ENCODE measurements around the gene PRKCA.
"Not testable (repeated sequence)": the region's sequence is repeated elsewhere in the genome, so short reads cannot be mapped to it uniquely, and the experiment has no call there.

The PRKCA gene

DNA sequence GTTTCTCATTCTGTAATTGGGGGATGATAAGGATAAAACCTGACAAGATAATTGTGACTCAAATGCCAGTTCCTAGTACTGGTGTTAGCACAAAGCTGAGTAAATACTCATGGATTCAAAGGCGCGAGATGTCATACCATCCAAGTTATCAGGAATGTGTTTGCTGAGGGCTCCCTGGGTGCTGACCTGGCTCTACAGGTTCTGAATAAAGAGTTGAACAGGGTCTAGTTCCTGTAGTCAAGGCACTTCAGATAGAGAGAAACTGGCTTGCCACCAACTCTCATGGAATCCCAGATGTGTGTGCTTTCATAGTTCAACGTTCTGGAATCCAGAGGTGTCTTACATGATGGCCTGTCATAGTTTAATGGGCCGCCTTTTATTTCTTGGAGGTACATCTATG lies 141.6 kb downstream of the PRKCA start:
- no peak for DNase-seq

DNA sequence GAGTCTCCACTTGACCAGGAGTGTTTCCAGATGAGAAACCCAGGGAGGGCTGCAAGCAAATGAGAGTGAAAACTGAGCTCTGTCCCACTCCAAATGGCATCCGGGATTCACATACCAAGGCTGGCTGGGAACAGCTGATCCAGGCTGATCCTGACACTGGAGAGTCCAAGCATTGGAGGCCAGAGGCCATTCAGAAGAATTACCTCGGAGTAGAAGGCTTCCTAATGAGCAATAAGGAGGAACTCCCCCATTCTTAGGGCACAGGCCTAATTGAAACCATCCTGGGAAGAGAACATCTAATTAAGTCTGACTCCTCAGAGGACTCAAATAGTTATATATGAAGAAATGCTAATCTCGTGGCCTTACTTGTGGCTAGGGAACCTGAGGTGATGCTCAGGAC lies 142.8 kb downstream of the PRKCA start:
- no peak for DNase-seq

DNA sequence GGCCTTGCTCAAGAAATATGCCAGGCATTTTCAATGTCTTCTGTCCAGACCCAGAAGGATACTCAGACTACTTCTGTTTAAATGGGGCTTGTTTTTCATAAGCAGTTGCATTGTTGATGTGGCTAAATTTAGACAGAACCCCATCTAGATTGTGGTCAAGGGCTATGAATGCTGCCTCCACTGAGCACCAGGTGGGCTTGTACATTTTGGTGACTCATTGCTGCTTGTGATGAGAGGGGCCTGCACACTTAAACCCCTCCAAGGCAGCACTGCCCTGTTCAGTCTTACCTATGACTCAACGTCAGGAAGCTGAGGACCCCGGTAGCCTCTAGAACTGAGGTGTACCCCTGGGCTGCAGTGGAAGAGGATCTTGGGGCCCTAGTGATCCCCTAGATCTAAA lies 144.0 kb downstream of the PRKCA start:
- no peak for DNase-seq

DNA sequence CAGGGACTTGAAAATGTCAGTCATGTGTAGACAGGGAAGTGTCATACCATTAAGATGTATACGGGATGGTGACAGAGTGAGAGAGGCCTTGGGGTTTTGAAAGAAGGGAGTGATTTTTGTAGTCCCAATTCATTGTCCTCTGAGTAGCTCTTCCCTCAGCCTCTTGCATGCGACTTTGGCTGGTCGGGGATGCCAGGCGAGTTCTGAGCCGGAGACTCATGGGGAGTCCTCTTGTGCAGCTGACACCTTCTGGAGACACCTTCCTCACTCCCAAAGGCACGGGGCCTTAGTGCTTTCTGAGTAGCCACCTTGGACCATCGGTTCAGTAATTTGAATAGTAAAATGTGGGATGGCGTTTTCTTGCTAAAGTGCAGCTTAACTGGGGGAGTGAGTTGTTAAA lies 144.7 kb downstream of the PRKCA start:
- DNase-seq, result no peak

DNA sequence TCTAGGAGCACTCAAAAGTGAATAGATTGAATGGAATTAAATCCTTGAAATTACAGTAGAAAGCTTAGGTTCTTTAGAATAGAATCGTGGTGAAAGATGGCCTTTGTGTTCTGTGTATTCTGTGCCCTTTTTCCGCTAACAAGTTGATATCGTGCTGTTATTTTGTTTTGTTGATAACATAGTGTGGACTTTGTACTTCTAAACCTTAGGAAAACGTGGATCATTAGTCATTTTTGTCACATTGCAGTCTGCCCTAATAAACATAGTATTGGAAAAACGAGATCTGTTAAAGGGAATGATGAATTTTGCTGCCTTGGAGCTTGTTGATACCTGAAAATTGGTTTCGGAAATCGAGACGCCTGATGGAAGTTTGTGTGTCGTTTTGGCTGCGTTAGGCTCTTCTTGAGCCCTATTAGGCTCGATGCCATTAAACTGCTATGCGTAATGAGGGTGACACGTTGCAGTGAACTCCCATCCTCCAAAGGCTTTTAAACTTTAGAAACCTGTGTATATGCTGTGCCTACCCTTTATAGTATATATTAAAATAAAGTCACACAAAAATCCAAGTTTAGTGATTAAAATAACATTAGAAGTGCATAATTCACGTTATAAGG lies 145.7 kb downstream of the PRKCA start:
- DNase-seq, result no peak

DNA sequence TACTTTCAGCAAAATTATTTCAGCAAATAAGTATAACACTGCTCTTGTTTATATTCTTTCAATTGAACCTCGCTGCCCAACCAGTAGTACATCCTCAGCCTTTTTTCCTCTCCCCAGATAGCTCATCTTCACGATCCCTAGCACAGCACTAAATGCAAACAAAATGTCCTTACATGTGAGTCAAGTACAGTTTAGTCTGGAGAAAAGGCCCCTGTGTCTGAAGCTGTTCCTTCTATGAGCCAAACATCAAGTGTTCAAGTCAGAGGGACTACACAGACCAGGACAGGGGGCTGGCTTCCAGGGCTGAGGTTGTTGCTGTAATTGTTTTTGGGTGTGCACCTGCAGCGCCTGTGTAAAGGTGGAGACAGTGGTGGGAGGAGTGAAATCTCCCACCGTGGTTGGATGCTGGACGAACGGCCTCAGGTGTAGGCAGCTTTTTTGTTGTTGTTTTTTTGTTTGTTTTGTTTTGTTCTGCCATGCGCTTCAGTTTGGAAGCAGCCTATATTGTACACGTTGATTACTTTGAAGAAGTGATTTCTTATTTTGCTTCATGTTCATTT lies 147.1 kb downstream of the PRKCA start:
- no peak for DNase-seq

DNA sequence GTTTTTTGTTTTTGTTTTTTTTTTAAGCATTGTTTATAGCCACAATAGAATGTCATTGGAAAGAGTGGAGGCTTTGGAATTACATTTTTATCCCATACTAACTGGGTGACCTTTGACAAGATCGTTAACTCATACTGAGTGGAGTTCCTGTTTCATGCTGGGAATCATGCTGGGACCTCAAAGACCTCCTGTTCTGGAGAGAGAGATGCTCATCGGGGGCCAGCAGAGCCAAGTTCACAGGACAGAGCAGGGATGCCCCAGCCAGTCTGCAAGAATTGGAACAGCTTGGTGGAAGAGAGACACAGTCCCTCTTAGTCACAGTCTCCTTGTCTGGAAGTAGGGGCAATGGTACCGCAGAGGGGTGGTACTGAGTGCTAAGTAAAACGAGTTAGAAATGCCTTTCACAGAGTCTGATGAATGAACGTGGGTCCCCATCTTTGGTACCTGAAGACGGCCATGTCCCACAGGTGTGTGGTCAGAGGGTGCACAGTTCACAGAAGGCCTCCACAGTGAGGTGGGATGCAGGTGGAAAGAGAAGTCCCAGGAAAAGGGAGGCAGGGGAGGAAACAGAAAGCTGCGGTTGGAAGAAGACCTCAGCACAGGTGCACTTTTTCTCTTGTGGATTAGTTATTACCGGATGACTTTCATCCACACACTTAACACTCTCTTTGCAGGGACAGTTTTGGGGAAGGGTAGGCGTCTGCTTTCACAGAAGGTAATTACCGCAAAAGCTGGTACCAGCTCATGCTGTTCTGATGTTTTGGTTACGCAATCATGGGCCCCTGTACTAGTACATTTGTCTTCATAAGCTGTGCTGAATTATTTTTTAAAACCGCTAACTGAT lies 147.8 kb downstream of the PRKCA start:
- no peak for DNase-seq

DNA sequence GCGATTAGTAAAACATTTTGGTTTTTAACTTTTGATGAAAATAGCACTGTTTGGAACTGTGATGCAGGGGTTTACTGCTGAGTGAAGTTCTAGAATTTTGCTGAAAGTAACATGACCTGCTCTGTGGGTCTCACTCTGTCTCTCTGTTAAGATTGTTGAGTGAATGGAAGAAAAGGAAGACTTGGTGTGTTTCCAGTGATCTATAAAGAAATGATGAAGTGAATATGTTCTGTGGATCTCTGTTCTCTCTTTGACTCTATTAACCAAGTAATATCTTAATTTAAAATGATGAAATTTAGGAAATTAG lies 148.4 kb downstream of the PRKCA start:
- no peak for DNase-seq

DNA sequence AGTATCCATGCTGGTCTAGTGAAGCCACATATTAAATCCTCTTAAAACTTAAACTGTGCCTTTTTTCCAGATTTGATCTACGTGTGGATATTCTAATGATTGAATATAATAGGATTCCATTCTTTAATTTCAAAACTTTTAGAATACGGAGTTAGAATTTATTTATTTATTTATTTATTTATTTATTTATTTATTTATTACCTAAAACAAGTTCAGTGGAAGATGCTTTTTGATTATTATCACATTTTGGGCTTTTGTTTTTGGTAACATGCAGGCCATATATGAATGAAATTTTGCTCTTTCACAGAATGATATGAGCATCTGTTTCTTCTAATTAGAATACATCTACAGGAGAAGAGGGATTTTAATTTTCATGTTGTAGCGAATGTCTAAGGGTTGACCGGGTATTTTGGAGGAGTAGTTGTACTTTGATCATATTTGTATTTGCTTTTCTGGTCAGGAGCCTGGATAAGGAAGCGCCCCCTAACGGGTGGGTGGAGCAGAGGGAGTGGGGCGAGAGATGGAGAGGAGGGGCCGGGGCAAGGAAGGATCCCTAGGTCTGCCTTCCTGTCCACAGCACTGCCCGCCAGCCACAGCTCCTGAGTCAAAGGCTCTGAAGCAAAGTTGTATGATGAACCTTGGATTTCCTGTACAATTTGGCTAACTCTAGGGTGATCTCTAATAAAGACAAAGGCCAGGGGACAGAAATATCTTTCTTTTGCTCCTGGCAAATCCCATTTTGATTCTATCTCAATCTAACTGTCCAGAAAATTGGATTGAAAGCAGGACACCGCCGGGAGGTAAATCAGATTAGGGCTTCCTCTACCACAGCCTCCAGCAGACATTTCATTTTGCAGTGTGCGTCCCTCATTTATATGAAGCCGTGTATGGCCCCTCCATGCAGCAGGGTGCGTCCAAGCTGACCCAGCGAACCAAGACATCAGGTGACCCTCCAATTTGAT lies 149.1 kb downstream of the PRKCA start:
- DNase-seq, result no peak

DNA sequence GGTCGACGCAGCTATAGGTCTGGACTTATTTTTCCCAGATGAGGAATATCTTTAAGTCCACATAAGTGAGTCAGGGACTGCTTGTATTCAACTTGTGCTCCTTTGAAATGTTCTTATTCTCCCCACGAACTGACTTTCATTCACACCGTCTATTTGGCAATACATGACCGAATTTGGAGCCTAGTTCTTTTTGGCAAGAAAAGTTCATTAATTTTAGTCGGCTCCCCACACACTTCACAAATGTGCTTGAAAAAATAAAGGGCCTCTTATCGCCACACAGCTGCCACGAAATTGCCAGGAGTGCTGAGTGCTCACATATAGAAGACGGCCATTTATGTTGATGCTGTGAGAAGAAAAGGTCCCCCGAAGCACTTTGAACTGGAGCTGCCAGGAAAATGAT lies 152.6 kb downstream of the PRKCA start:
- DNase-seq, result no peak

DNA sequence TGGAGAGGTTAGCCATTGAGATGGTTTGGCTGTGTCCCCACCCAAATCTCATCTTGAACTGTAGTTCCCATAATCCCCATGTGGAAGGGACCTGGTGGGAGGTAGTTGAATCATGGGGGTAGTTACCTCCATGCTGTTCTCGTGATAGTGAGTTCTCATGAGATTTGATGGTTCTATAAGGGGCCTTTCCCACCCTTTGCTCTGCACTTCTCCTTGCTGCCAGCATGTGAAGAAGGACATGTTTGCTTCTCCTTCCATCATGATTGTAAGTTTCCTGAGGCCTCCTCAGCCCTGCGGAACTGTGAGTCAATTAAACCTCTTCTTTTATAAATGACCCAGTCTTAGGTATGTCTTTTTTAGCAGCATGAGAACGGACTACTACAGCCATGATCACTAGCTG lies 155.1 kb downstream of the PRKCA start:
- DNase-seq, result not testable (repeated sequence)

DNA sequence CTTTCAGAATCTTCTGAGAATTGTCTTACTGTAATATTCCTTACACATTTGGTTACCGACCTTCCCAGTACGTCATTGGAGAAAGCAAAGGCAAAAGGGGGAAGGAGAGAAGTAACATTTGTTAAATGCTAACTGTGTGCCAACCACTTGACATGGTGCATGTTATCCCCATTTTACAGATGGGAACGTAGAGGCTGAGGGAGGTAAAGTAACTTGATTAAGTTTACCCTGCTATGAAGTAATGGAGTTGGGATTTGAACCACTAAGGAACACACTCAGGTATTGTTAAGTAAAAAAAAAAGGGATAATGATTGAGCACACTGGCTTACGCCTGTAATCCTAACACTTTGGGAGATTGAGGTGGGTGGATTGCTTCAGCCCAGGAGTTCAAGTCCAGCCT lies 156.4 kb downstream of the PRKCA start:
- DNase-seq, result no peak

DNA sequence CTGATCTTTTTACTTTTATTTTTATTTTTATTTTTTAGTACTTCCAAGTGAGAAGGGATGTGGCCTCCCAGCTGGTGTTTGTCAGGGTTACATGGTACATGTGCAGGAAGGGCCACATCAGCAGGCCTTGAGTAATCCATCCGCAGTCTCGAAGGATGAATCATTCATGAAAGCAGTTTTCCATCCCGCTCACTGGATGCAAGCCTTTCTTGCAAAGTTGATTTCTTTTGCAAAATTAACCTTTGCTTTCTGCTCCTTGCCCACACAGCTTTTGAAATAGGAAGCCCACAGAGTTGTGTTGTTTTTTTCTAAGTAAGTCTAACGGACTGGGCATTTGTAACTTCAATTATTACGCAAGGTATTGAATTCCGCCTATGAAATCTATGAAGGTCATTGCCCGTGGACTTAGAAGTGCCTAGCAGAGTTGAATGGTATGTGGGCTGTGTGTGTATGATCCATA lies 157.4 kb downstream of the PRKCA start:
- DNase-seq, result no peak

DNA sequence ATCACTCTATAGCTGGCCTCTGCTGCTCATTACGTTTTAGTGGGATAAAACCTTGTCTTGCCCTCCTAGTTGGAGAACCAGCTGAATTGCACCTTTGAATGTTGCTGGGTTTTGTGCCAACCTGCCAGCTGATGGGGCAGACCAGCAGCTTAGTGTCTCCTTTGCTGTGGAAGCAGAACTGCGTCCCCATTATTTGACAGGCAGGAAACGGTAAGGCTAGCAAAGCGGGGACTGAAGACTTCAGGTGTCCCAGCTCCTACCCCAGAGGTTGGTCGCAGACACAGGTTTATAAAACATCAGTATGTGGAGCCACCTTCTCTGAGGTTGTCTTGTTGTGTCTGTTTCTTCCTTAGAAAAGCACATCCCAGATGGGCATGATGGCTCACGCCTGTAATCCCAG lies 158.1 kb downstream of the PRKCA start:
- DNase-seq, result no peak

DNA sequence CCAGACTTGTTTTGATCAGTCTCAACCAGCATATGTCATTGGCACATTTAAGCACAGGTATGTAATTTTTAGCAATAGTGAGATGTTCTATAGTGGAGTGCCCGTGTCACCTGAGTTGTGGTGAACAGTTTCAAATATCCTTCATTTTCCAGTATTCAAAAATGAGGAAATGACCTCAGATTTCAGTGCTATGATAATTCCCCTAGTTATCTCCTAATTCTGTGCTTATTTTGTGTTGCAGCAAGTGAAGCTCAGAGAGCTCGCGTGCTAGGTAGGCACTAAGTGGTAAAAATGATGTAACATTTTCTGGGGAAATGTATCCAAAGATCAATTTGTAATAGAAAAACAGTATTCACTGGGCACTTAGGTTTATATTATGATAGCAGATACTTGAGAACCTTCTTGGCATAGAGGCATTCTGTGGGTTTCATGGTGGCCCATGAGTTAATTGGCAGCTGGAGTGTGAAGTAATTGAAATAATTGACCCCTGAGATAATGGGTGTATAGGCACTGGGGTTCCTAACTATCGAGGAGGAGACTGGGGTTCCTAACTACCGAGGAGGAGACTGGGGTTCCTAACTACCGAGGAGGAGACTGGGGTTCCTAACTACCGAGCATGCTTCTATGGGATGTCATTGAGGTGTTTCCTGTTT lies 159.1 kb downstream of the PRKCA start:
- no peak for DNase-seq

DNA sequence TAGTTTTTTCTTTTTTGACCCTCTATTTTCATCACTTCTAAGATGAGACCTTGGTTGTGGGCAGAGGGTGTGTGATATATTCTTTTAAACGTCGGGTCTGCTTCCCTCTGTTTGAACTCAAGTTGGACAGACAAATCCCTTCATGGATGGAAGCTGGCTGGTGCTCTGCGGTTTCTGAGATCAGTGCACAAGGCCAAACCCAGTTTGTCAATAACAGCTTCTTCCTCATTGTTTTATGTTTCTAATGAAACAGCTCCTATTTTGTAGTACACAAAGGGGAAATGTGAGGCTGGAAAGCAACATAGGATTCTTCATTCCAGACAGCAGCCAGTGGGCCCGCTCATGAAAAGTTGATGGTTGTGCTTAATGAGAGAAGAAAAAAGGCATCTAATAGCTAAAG lies 159.6 kb downstream of the PRKCA start:
- DNase-seq, result no peak

DNA sequence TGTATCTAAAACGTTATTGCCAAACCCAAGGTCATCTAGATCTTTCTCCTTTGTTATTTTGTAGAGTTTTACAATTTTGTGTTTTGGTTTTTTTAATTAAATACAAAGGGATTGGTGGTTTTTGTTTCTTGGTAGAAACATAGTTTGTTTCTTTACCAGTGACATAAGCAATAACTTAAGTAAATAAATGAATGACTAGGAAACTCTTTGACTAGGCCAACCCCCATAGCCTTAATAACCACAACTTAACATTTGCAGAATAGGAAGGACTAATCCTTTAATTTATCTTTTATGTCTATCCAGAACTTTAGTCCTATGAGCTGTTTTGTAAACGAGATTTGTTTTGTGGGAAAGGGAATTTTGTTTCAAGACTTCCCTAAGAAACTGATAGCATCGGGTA lies 162.5 kb downstream of the PRKCA start:
- DNase-seq, result no peak

DNA sequence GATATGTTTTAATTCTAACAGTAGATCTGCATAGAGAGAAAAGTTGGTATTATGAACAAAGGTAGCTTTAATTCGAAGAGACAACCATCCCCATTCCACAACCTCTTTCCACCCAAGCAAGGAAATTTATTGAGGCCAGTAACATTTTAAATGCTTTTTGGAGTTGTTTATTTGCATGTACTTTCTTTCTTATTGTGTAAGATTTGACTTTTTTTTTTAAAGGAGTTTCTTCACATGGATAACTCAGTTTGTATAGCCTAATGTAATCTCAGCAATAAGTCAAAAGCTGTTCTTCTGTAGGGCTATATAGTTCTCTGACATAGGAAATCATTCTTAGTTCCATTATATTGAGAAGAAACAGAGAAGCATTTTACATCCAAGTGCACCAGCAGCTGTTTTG lies 163.3 kb downstream of the PRKCA start:
- no peak for DNase-seq

DNA sequence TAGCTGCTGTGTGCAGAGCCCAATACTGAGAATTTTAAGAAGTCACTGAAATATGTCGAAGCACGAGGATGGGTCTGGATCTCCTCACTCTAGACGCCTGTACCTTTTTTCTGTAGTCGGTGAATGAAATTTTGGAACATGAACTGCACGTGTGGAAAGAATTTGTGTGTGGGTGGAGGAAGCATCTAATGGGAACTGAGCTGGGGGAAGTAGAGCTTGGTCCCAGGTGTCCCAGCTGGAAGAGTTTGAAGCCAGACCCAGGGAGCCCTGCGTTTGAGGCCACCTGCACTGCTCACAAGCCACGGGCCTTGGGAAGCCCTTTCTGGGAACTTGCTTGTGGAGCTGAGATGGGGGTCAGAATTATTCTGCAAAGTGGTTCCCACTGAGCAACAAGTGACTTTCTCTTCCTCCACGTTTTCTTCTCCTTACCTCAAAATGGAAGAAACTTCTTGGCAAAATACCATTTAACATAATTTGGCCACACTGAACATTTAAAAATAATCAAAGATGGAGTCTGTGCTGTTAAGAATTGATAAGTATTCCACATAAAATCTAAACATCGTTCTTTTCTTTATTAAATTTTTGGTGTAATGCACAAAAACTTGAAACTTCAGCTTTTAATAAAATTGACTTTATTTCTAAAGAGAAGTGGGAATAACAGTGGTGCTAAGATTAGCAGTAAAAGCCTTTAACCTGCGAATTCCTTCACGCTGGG lies 163.8 kb downstream of the PRKCA start:
- DNase-seq, result no peak

DNA sequence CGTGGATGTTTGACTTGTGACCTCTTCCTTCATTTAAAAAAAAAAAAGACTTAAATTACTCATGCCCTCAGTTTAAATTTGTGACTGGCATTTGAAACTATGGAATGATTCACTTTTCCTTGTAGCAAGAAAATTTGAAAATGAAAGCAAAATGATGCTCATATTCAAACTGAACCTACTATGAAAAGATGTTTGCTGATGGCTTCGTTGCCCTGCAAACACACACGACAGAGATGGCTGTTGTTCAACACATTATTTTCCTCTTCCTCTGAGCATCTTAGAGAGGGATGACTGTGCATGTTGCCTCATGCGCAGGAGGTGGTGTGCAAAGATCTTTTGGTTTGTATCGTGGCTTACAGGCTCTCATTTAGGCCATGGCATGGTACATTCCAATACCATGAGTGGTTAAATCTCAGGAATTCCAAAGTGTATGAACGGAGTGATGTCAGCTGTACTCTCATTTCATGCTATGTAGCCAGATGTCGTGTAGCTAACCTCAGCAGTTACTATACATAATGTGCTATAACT lies 164.5 kb downstream of the PRKCA start:
- no peak for DNase-seq

DNA sequence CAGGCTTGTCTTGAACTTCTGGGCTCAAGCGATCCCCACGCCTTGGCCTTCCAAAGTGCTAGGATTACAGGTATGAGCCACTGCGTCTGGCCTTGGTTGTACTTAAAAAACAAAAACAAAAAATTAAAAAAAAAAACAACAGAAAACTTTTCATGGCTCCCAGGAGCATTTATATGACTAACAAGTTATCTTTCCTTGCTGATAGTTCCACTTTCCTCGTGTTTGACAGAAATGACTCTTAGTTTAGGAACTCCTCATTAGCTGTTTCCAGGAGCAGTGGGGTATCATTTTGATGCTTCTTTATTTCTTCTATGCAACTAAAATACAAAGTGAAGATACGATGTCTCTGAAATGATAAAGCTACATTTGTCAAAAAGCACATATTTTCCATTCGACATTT lies 165.4 kb downstream of the PRKCA start:
- DNase-seq, result no peak
